Endothelial cell of umbilical vein (primary cell): ENCODE results near the gene UPF2. TPM values are rescaled to one million over a fixed set of nuclear protein-coding genes. Genes with fewer than 3 reads are reported as not detected.

Experiments
- BruUV-seq: library from RNA; stranded (reverse); fragments of 400-500 nt; replicated peaks from 2 replicates; lab custom pipeline; 2021; lab: Mats Ljungman, UMichigan
- CTCF ChIA-PET: fragments of 300-600, 350-600 bp; sonication (Branson Sonifier 250); formaldehyde crosslinking; loops from one replicate; lab custom pipeline; 2021; ENCODE audit warnings: antibody characterized with exemption, inconsistent platforms; lab: Charles Lee
- POLR2A ChIA-PET: fragments of 300-600, 350-600 bp; sonication (Branson Sonifier 250); formaldehyde crosslinking; loops from one replicate; lab custom pipeline; 2021; ENCODE audit warnings: antibody characterized with exemption, inconsistent platforms; lab: Charles Lee
- DNase-seq: peaks from one replicate; pipeline ENCODE4 v3.0.0-alpha.2; 2011; ENCODE audit warnings: low read depth, low spot score
- FAIRE-seq: peaks from 2 replicates; lab custom pipeline; 2011; peaks lifted over from hg19 to GRCh38; lab: Jason Lieb, UNC
- H2AFZ ChIP-seq: 2 replicates; pipeline ENCODE4 v1.6.0; 2012; ENCODE audit warnings: low read depth, low read length, control low read depth, inconsistent platforms
- H3K27ac ChIP-seq: 2 replicates; pipeline ENCODE4 v1.5.1; 2011; ENCODE audit warnings: low read depth, mild to moderate bottlenecking, control low read depth, low read length, moderate library complexity; ENCODE audit not compliant: insufficient read depth
- H3K27me3 ChIP-seq, 2 experiments: 2 replicates each; pipeline versions ENCODE4 v1.6.0 to v1.6.1; 2011; ENCODE audit warnings: low read length in 2 of 2, mixed read lengths in 1 of 2; ENCODE audit not compliant: control insufficient read depth in 2 of 2, insufficient read depth in 2 of 2
- H3K36me3 ChIP-seq, 2 experiments: 2 replicates in 1 of 2; 3 replicates in 1 of 2; pipeline ENCODE4 v1.5.1; 2011; ENCODE audit warnings: low read length in 2 of 2, mild to moderate bottlenecking in 1 of 2, moderate library complexity in 1 of 2; ENCODE audit not compliant: control insufficient read depth in 2 of 2, insufficient read depth in 2 of 2; ENCODE audit errors: extremely low read depth in 1 of 2
- H3K4me1 ChIP-seq: 3 replicates; pipeline ENCODE4 v1.5.1; 2011; ENCODE audit warnings: mild to moderate bottlenecking, low read length; ENCODE audit not compliant: control insufficient read depth, insufficient read depth; ENCODE audit errors: extremely low read depth
- H3K4me2 ChIP-seq: 2 replicates; pipeline ENCODE4 v1.6.1; 2011; ENCODE audit warnings: low read length, control low read depth, mixed read lengths; ENCODE audit not compliant: insufficient read depth
- H3K4me3 ChIP-seq, 3 experiments: fragments of 200-600 bp in 1 of 3; sonication (generic), shearing (Covaris generic) in 1 of 3; replicated peaks in 1 of 3; 2 replicates each; pipeline ENCODE4 v1.5.1; 2011 to 2016; ENCODE audit warnings: control low read depth in 3 of 3, low read length in 3 of 3, mild to moderate bottlenecking in 2 of 3, inconsistent platforms in 1 of 3, low read depth in 1 of 3, moderate library complexity in 1 of 3; ENCODE audit not compliant: insufficient read depth in 1 of 3
- H3K79me2 ChIP-seq: 2 replicates; pipeline ENCODE4 v1.6.0; 2012; ENCODE audit warnings: low read length, inconsistent platforms; ENCODE audit not compliant: control insufficient read depth, insufficient read depth
- H3K9ac ChIP-seq: replicated peaks from 2 replicates; pipeline ENCODE3; 2011; ENCODE audit warnings: low read length, control low read depth; ENCODE audit not compliant: insufficient read depth; ENCODE audit errors: extremely low read depth
- H3K9me1 ChIP-seq: replicated peaks from 3 replicates; pipeline ENCODE4 v1.6.0; 2011; ENCODE audit warnings: mild to moderate bottlenecking, low read length; ENCODE audit not compliant: control insufficient read depth, insufficient read depth; ENCODE audit errors: extremely low read depth
- H3K9me3 ChIP-seq: replicated peaks from 2 replicates; pipeline ENCODE4 v1.5.1; 2012; ENCODE audit warnings: low read length, inconsistent platforms; ENCODE audit not compliant: control insufficient read depth, insufficient read depth
- H4K20me1 ChIP-seq: replicated peaks from 2 replicates; pipeline ENCODE3; 2011; ENCODE audit warnings: mild to moderate bottlenecking, low read length; ENCODE audit not compliant: control insufficient read depth, insufficient read depth; ENCODE audit errors: extremely low read depth
- EZH2 ChIP-seq: IDR thresholded peaks from 2 replicates; pipeline ENCODE4 v1.6.1; 2012; ENCODE audit warnings: borderline replicate concordance, low read depth, mild to moderate bottlenecking, moderate library complexity, low read length, inconsistent platforms; ENCODE audit not compliant: severe bottlenecking
- FOS ChIP-seq: IDR thresholded peaks from 2 replicates; pipeline ENCODE4 v1.6.1; 2011; ENCODE audit warnings: mild to moderate bottlenecking, low read length, moderate library complexity, borderline replicate concordance; ENCODE audit not compliant: insufficient read depth
- GATA2 ChIP-seq: IDR thresholded peaks from 2 replicates; pipeline ENCODE4 v1.7.0; 2011; ENCODE audit warnings: low read depth, mild to moderate bottlenecking, moderate library complexity, mixed read lengths, low read length; ENCODE audit not compliant: insufficient read length, insufficient read depth
- JUN ChIP-seq: IDR thresholded peaks from 2 replicates; pipeline ENCODE4 v1.6.1; 2011; ENCODE audit warnings: borderline replicate concordance, low read depth; ENCODE audit not compliant: insufficient read length, insufficient read depth
- MYC ChIP-seq: IDR thresholded peaks from one replicate; pipeline ENCODE4 v1.6.1; 2011; ENCODE audit warnings: mild to moderate bottlenecking, low read depth, low read length
- POLR2A ChIP-seq: IDR thresholded peaks from 2 replicates; pipeline ENCODE4 v1.6.1; 2012; ENCODE audit warnings: low read depth, mild to moderate bottlenecking, control low read depth, low read length
- POLR2AphosphoS5 ChIP-seq: IDR thresholded peaks from 2 replicates; pipeline ENCODE4 v1.6.1; 2012; ENCODE audit warnings: low read depth, mild to moderate bottlenecking, control low read depth, low read length, moderate library complexity; ENCODE audit not compliant: insufficient read depth
- dilution Hi-C: fragments of 300-500 bp; cut with MboI; formaldehyde crosslinking; loops from one replicate; pipeline ENCODE4 v1.15.0; 2019; ENCODE audit warnings: low sequenced_read_pairs; ENCODE audit not compliant: extremely low pct_ligation_motif_present
- intact Hi-C: fragments of 100-400 bp; cut with micrococcal nuclease; formaldehyde crosslinking; loops from one replicate; pipeline ENCODE4 v1.10.0; 2022
- polyA plus RNA-seq, 4 experiments: library from polyadenylated mRNA; depleted of rRNA in 3 of 4; stranded (reverse) in 3 of 4; unstranded in 1 of 4; fragments of >200 nt; gene quantifications; 2 replicates each; pipeline versions ENCODE4 v1.2.1 to v1.2.3, GENCODE V29; 2011 to 2012; ENCODE audit warnings: missing spikeins in 1 of 4
- total RNA-seq: library from RNA; stranded (reverse); gene quantifications from 2 replicates; pipeline ENCODE4 v1.2.3, GENCODE V29; 2021
- TF ChIP-seq, protein P1 (sequence below): IDR thresholded peaks from 2 replicates; pipeline ENCODE4 v1.6.1; 2011; ENCODE audit not compliant: insufficient read depth, insufficient read length
- TF ChIP-seq, protein P2 (sequence below), 2 donors: IDR thresholded peaks; 1 replicate in 1 of 2; 2 replicates in 1 of 2; pipeline ENCODE4 v1.5.1; 2011; ENCODE audit warnings: low read length in 2 of 2, mild to moderate bottlenecking in 2 of 2, moderate library complexity in 2 of 2, control low read depth in 1 of 2, inconsistent platforms in 1 of 2, low read depth in 1 of 2; ENCODE audit not compliant: insufficient read depth in 1 of 2; ENCODE audit errors: extremely low read depth in 1 of 2

UPF2 gene
- total and polyA plus RNA-seq, 2 donors (not counting 3 experiments of a cell fraction or from before 2014, with no cell fraction given) = 4.8 to 27.7 TPM

DNA sequence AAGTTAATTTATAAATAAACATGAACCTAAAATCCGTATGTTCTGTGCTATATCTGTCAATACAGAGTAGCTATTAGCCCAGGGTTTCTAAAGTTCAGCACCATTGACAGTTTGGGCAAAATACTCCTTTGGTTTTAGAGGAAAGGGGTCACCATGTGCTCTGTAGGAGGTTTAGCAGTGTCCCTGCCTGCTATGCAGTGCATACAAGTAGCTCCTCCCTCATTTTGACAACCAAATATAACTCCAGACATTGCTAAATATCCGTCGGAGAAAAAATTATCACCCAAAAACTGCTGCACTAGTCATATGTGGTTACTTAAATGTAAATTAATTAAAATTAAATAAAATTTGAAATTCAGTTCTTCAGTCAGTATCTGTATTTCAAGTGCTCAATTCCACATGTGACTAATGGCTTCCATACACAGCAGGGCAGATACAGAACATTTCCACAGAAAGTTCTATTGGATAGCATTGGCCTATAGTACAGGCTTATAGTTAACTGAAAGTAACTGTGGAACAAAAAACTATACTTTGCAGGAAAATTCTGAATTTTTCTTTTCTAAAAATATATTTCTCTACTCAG lies 6.4 kb downstream of the UPF2 start:
- TF ChIP-seq, protein P1, sequence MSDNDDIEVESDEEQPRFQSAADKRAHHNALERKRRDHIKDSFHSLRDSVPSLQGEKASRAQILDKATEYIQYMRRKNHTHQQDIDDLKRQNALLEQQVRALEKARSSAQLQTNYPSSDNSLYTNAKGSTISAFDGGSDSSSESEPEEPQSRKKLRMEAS = no peak
- TF ChIP-seq POLR2AphosphoS5 (no peak), JUN (no peak), POLR2A (no peak), GATA2 (no peak), FOS (no peak), MYC (no peak), EZH2 (no peak)
- TF ChIP-seq, protein P2, sequence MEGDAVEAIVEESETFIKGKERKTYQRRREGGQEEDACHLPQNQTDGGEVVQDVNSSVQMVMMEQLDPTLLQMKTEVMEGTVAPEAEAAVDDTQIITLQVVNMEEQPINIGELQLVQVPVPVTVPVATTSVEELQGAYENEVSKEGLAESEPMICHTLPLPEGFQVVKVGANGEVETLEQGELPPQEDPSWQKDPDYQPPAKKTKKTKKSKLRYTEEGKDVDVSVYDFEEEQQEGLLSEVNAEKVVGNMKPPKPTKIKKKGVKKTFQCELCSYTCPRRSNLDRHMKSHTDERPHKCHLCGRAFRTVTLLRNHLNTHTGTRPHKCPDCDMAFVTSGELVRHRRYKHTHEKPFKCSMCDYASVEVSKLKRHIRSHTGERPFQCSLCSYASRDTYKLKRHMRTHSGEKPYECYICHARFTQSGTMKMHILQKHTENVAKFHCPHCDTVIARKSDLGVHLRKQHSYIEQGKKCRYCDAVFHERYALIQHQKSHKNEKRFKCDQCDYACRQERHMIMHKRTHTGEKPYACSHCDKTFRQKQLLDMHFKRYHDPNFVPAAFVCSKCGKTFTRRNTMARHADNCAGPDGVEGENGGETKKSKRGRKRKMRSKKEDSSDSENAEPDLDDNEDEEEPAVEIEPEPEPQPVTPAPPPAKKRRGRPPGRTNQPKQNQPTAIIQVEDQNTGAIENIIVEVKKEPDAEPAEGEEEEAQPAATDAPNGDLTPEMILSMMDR (IDR thresholded peaks at IDR 0.05; ENCODE audit: extremely low read depth in 1 of 2, insufficient read depth in 1 of 2, low read depth in 1 of 2, low read length in 2 of 2) = no peak
- Histone ChIP-seq H3K9me1 (no peaks in the 10 kb centered on the region), H3K4me3 (no peak overlapping the region), H3K27ac (no peak overlapping the region), H3K79me2 (peaks cover 65% of the 10 kb centered on the region), H3K4me1 (peaks cover under 1% of the 10 kb centered on the region), H3K36me3 (peaks cover 4% of the 10 kb centered on the region in 2 experiments), H4K20me1 (no peaks in the 10 kb centered on the region), H3K4me2 (no peak overlapping the region), H3K9ac (no peak overlapping the region), H3K27me3 (no peaks in the 10 kb centered on the region), H3K9me3 (no peaks in the 10 kb centered on the region), H2AFZ (no peak overlapping the region)
- DNase-seq (no peak), FAIRE-seq (no peak)
- dilution Hi-C loops = no loop called here
- ChIA-PET POLR2A (no interaction called here), CTCF (no interaction called here)
- no TSS peak for BruUV-seq
- intact Hi-C loops = no loop called here
